K562 (cell line): ENCODE measurements around the gene MYO10. TPM values are rescaled to one million over a fixed set of nuclear protein-coding genes. Genes with fewer than 3 reads are reported as not detected.

ENCODE experiments used
- ATAC-seq: fragments of 200-7000 bp; cut with Tn5 transposase; 3 replicates; pipeline ENCODE4 v1.9.1; 2020; ENCODE audit warnings: moderate library complexity
- BruUV-seq: library from RNA; stranded (reverse); fragments of 400-500 nt; replicated peaks from 2 replicates; lab custom pipeline; 2021; lab: Mats Ljungman, UMichigan
- CTCF ChIA-PET: fragments of 300-600 bp; formaldehyde crosslinking; extraction: SDS; loops from one replicate; lab custom pipeline; 2021; ENCODE audit warnings: low intra/inter-chr PET ratio; lab: Yijun Ruan, JAX
- POLR2A ChIA-PET: fragments of 300-600, 350-650 bp; sonication (Branson Sonifier 250); formaldehyde crosslinking; extraction: SDS; loops from one replicate; lab custom pipeline; 2021; ENCODE audit warnings: antibody characterized with exemption, inconsistent platforms; lab: Yijun Ruan, JAX
- DNase-seq, 4 experiments: peaks; one replicate each; pipeline versions ENCODE4 v3.0.0 to v3.0.0-alpha.2; 2011 to 2018; ENCODE audit warnings: low spot score in 3 of 4, mixed read lengths in 3 of 4; ENCODE audit errors: extremely low read depth in 1 of 4
- FAIRE-seq: peaks from 2 replicates; lab custom pipeline; 2011; peaks lifted over from hg19 to GRCh38; lab: Jason Lieb, UNC
- H2AFZ ChIP-seq: 2 replicates; pipeline ENCODE4 v1.6.0; 2011; ENCODE audit warnings: low read depth, low read length, control low read depth, inconsistent platforms
- H3K27ac ChIP-seq: fragments of 200-600 bp; 3 replicates; pipeline ENCODE4 v1.8.0; 2011; ENCODE audit warnings: low read depth, mild to moderate bottlenecking, control low read depth, inconsistent platforms, low read length, moderate library complexity, mixed read lengths; ENCODE audit errors: extremely low read depth
- H3K27me3 ChIP-seq, 2 experiments: fragments of 300-600 bp in 1 of 2; 2 replicates in 1 of 2; 3 replicates in 1 of 2; pipeline versions ENCODE4 v1.6.0 to v1.8.0; 2011; ENCODE audit warnings: inconsistent platforms in 2 of 2, low read length in 2 of 2, mild to moderate bottlenecking in 1 of 2, mixed read lengths in 1 of 2, moderate library complexity in 1 of 2; ENCODE audit not compliant: control insufficient read depth in 2 of 2, insufficient read depth in 2 of 2
- H3K36me3 ChIP-seq: fragments of 300-600 bp; 3 replicates; pipeline ENCODE4 v1.8.0; 2011; ENCODE audit warnings: mild to moderate bottlenecking, low read length, inconsistent platforms; ENCODE audit not compliant: control insufficient read depth, insufficient read depth
- H3K4me1 ChIP-seq, 2 experiments: fragments of 200-600 bp in 1 of 2; replicated peaks in 1 of 2; 2 replicates in 1 of 2; 3 replicates in 1 of 2; pipeline versions ENCODE4 v1.5.1 to v1.8.0; 2011; ENCODE audit warnings: inconsistent platforms in 2 of 2, low read length in 2 of 2, mild to moderate bottlenecking in 1 of 2, mixed read lengths in 1 of 2, moderate library complexity in 1 of 2; ENCODE audit not compliant: control insufficient read depth in 2 of 2, insufficient read depth in 2 of 2
- H3K4me2 ChIP-seq: 2 replicates; pipeline ENCODE4 v1.6.1; 2011; ENCODE audit warnings: low read length, control low read depth, inconsistent platforms, mixed read lengths; ENCODE audit not compliant: insufficient read depth
- H3K4me3 ChIP-seq: fragments of 200-600 bp; sonication (generic), shearing (Covaris generic); 2 replicates; pipeline ENCODE4 v1.5.1; 2016; ENCODE audit warnings: control low read depth, inconsistent platforms
- H3K79me2 ChIP-seq: fragments of 200-600 bp; 3 replicates; pipeline ENCODE4 v1.8.0; 2011; ENCODE audit warnings: low read length, inconsistent platforms; ENCODE audit not compliant: control insufficient read depth, insufficient read depth
- H3K9ac ChIP-seq, 2 experiments: 2 replicates each; pipeline versions ENCODE4 v1.6.0 to v1.6.1; 2011; ENCODE audit warnings: low read depth in 2 of 2, low read length in 2 of 2, control low read depth in 1 of 2, inconsistent platforms in 1 of 2, mild to moderate bottlenecking in 1 of 2, mixed read lengths in 1 of 2; ENCODE audit not compliant: insufficient read depth in 1 of 2
- H3K9me1 ChIP-seq: one replicate; pipeline ENCODE4 v1.6.0; 2011; ENCODE audit warnings: inconsistent platforms, mild to moderate bottlenecking, low read length, moderate library complexity; ENCODE audit not compliant: control insufficient read depth, insufficient read depth
- H3K9me3 ChIP-seq: replicated peaks from 2 replicates; pipeline ENCODE4 v1.5.1; 2011; ENCODE audit warnings: low read depth, low read length, inconsistent platforms; ENCODE audit not compliant: control insufficient read depth, insufficient read depth
- H4K20me1 ChIP-seq: replicated peaks from 2 replicates; pipeline ENCODE4 v1.6.1; 2011; ENCODE audit warnings: low read length, inconsistent platforms, mixed read lengths; ENCODE audit not compliant: control insufficient read depth, insufficient read depth
- ARHGAP35 ChIP-seq: fragments of 450-650 bp; IDR thresholded peaks from 2 replicates; pipeline ENCODE4 v1.6.1; 2018; ENCODE audit not compliant: partially characterized antibody
- DMBX1 ChIP-seq: fragments of 250-450 bp; sonication (Bioruptor Pico); IDR thresholded peaks from 2 replicates; pipeline ENCODE4 v1.8.0; 2022; ENCODE audit warnings: inconsistent platforms, mild to moderate bottlenecking, moderate library complexity, borderline replicate concordance
- ETV1 ChIP-seq: fragments of 450-650 bp; conservative IDR thresholded peaks from 2 replicates; pipeline ENCODE4 v1.6.1; 2016; ENCODE audit warnings: missing genetic modification characterization, control low read depth, low read depth, missing compliant biosample characterization
- FOXK1 ChIP-seq: sonication (generic); formaldehyde crosslinking; IDR thresholded peaks from 2 replicates; pipeline ENCODE4 v1.8.0; 2022; ENCODE audit warnings: missing genetic modification reagents, mild to moderate bottlenecking, borderline replicate concordance
- GTF2F1 ChIP-seq: IDR thresholded peaks from 2 replicates; pipeline ENCODE4 v1.6.1; 2011; ENCODE audit warnings: low read depth, low read length, improper control_type of control experiment
- HNRNPLL ChIP-seq: fragments of 200-400 bp; formaldehyde crosslinking; IDR thresholded peaks from 2 replicates; pipeline ENCODE4 v1.6.1; 2017; ENCODE audit warnings: low read length, low read depth, mild to moderate bottlenecking; ENCODE audit not compliant: poor library complexity, severe bottlenecking
- MCM5 ChIP-seq: fragments of 450-650 bp; IDR thresholded peaks from 2 replicates; pipeline ENCODE4 v1.6.1; 2016; ENCODE audit warnings: low read depth
- NCOR1 ChIP-seq: fragments of 450-650 bp; IDR thresholded peaks from 2 replicates; pipeline ENCODE4 v1.6.1; 2016; ENCODE audit warnings: mild to moderate bottlenecking, moderate library complexity
- PHF21A ChIP-seq: fragments of 450-650 bp; IDR thresholded peaks from 2 replicates; pipeline ENCODE4 v1.6.1; 2017; ENCODE audit warnings: low read depth, borderline replicate concordance
- PHTF2 ChIP-seq: fragments of 250-450 bp; sonication (Bioruptor Pico); IDR thresholded peaks from 2 replicates; pipeline ENCODE4 v1.5.0; 2021; ENCODE audit warnings: mild to moderate bottlenecking
- SMAD4 ChIP-seq: fragments of 250-450 bp; sonication (Bioruptor Pico); conservative IDR thresholded peaks from 2 replicates; pipeline ENCODE4 v1.8.0; 2021; ENCODE audit warnings: inconsistent platforms, mild to moderate bottlenecking, moderate library complexity
- SMARCA4 ChIP-seq: fragments of 450-650 bp; IDR thresholded peaks from 2 replicates; pipeline ENCODE4 v1.6.1; 2016
- XRCC3 ChIP-seq: fragments of 450-650 bp; IDR thresholded peaks from 2 replicates; pipeline ENCODE4 v1.6.1; 2017; ENCODE audit warnings: mild to moderate bottlenecking, moderate library complexity
- ZC3H8 ChIP-seq: fragments of 450-650 bp; IDR thresholded peaks from 2 replicates; pipeline ENCODE4 v1.6.1; 2017
- ZNF695 ChIP-seq: fragments of 450-650 bp; formaldehyde crosslinking; IDR thresholded peaks from 2 replicates; pipeline ENCODE4 v1.4.0; 2020; ENCODE audit warnings: mild to moderate bottlenecking, moderate library complexity
- ZZZ3 ChIP-seq: fragments of 450-650 bp; IDR thresholded peaks from 2 replicates; pipeline ENCODE4 v1.6.1; 2016; ENCODE audit warnings: antibody characterized with exemption, mild to moderate bottlenecking, moderate library complexity
- WGBS: fragments of 100-300 bp; shearing (Covaris generic); methylation state at CpG from one replicate; pipeline ENCODE4 v1.1.6; 2016; ENCODE audit warnings: low coverage, mixed read lengths; ENCODE audit not compliant: insufficient coverage; ENCODE audit errors: missing lambda C conversion rate; 5-methylcytosine and 5-hydroxymethylcytosine counted together
- in situ Hi-C: fragments of 300-500 bp; cut with MboI; formaldehyde crosslinking; loops from 4 replicates; pipeline ENCODE4 v1.15.0; 2018; ENCODE audit warnings: inconsistent platforms, mixed read lengths
- intact Hi-C: fragments of 100-400 bp; cut with micrococcal nuclease; formaldehyde crosslinking; loops from 2 replicates; pipeline ENCODE4 v1.14.2; 2022
- polyA plus RNA-seq, 8 experiments: library from polyadenylated mRNA; depleted of rRNA in 4 of 8; stranded (reverse) in 5 of 8; unstranded in 3 of 8; fragments of >200 nt; fragmentation: Nextera tagmentation in 2 of 8; fragmentation: Illumina TruSeq in 1 of 8; extraction: Ambion mirVana in 2 of 8; extraction: Trizol in 1 of 8; gene quantifications; 2 replicates each; pipeline versions ENCODE4 v1.2.1 to v1.2.3, GENCODE V29; 2011 to 2014; ENCODE audit warnings: inconsistent platforms in 1 of 8, missing spikeins in 1 of 8
- total RNA-seq, 7 experiments: library from RNA; depleted of rRNA in 6 of 7; stranded (reverse); fragments of >200 nt in 6 of 7; fragmentation: Illumina TruSeq in 2 of 7; extraction: Trizol in 2 of 7; gene quantifications; 2 replicates each; pipeline versions ENCODE4 v1.2.1 to v1.2.3, GENCODE V29; 2011 to 2021; ENCODE audit warnings: low replicate concordance in 1 of 7
- TF ChIP-seq, protein P1 (sequence below): IDR thresholded peaks from 3 replicates; pipeline ENCODE4 v1.6.1; 2011; ENCODE audit warnings: borderline replicate concordance, mild to moderate bottlenecking, moderate library complexity; ENCODE audit not compliant: insufficient read length; ENCODE audit errors: extremely low read depth

Gene MYO10
- total and polyA plus RNA-seq, 9 of the 15 experiments (the other 6 are each of a cell fraction or from before 2014, with no cell fraction given): 0.04 to 0.24 TPM; not detected in 7

DNA sequence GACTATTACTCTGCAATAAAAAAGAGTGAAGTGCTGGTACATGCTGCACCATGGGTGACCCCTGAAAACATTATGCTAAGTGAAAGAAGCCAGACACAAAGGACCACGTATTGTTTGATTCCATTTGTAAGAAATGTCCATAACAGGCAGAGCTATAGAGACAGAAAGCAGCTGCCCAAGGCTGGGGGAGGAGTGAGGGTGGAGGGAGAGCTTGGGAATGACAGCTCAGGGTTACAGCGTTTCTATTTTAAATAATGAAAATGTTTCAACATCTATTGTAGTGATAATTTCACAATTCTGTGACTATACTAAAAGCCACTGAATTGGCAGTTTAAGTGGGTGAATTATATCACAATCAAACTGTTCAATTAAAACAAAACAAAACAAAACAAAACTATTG lies 81.7 kb downstream of the MYO10 start:
- Histone ChIP-seq H4K20me1 (no peaks in the 10 kb centered on the region), H3K4me1 (no peaks in the 10 kb centered on the region), H3K9me3 (no peaks in the 10 kb centered on the region), H3K27ac (no peak overlapping the region), H3K9ac (no peak overlapping the region), H2AFZ (no peak overlapping the region), H3K79me2 (no peaks in the 10 kb centered on the region), H3K4me3 (no peak overlapping the region), H3K36me3 (no peaks in the 10 kb centered on the region), H3K9me1 (no peaks in the 10 kb centered on the region), H3K27me3 (peaks cover 0 to 3% of the 10 kb centered on the region in 2 experiments; a peak in 2 of 5 replicates), H3K4me2 (no peak overlapping the region)
- DNase-seq (no peak), ATAC-seq (no peak), FAIRE-seq (no peak)
- WGBS: 0% methylated on average over 2 of the region's 2 CpGs
- CTCF ChIA-PET: no interaction called here
- POLR2A ChIA-PET: interaction anchor here (1.2 kb wide), 1 partner anchor 10 kb away, joined by 4 read pairs; no protein-coding TSS in a partner anchor
- intact Hi-C loops (no loop called here), in situ Hi-C loops (no loop called here)
- BruUV-seq: no TSS peak
- TF ChIP-seq HNRNPLL (no peak), ETV1 (tag) (no peak), XRCC3 (no peak), NCOR1 (no peak), PHTF2 (CRISPR knock-in tag) (no peak), PHF21A (no peak), DMBX1 (CRISPR knock-in tag) (no peak), GTF2F1 (no peak), SMARCA4 (no peak), ZZZ3 (no peak), MCM5 (no peak), SMAD4 (CRISPR knock-in tag) (no peak), ZC3H8 (no peak), FOXK1 (CRISPR knock-in tag) (no peak), ARHGAP35 (no peak), ZNF695 (CRISPR knock-in tag) (no peak)
- TF ChIP-seq, protein P1, sequence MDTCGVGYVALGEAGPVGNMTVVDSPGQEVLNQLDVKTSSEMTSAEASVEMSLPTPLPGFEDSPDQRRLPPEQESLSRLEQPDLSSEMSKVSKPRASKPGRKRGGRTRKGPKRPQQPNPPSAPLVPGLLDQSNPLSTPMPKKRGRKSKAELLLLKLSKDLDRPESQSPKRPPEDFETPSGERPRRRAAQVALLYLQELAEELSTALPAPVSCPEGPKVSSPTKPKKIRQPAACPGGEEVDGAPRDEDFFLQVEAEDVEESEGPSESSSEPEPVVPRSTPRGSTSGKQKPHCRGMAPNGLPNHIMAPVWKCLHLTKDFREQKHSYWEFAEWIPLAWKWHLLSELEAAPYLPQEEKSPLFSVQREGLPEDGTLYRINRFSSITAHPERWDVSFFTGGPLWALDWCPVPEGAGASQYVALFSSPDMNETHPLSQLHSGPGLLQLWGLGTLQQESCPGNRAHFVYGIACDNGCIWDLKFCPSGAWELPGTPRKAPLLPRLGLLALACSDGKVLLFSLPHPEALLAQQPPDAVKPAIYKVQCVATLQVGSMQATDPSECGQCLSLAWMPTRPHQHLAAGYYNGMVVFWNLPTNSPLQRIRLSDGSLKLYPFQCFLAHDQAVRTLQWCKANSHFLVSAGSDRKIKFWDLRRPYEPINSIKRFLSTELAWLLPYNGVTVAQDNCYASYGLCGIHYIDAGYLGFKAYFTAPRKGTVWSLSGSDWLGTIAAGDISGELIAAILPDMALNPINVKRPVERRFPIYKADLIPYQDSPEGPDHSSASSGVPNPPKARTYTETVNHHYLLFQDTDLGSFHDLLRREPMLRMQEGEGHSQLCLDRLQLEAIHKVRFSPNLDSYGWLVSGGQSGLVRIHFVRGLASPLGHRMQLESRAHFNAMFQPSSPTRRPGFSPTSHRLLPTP: no peak
